HG02588 (cell line): ENCODE measurements around the gene EME1.

Source experiments
- ATAC-seq: cut with Tn5 transposase; IDR thresholded peaks from one replicate; pipeline ENCODE4 v1.9.1; 2021; ENCODE audit warnings: mild to moderate bottlenecking, moderate library complexity; ENCODE audit not compliant: unreplicated experiment

EME1 gene

DNA sequence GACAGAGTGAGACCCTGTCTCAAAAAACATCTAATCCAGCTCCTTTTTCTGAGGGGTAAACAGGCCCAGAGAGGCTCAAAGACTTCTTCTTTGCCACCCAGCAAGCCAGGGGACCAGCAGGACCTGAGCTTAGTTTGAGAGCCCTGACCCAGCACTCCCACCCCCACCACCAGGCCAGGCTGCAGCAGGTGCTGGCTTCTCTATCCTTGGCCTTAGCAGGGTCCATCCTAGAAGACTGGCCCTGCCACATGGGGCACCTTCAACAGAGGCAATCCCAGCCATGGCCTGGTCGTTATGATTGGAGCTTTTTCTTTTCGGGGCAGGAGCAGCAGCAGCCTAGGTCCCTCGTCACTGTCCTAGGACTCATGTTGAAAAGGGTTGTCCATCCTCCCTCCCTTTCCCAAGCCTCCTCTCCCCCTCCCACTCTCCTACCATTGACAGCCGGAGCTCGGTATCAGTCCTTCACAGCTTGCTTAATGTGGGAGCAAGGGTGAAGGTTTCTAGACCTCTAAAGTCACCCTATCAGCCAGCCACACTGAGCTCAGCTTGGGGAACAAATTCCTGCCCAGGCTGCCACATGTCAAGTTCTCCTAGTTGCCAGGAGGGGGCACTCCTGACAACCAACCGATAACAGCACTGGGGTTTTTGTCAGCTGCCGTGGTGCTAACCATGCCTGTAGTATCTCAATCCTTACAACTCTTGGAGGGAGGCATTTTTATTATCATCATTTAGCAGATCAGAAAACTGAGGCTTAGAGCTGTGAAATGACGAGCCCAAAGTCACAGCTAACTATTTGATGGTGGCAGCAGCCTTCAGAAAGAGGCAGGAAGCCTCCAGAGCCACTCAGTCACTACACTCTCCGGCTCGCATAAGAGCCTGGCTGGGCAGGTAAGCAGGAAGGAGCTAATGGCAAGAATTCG is 11.2 kb upstream of the EME1 start:
- ATAC-seq, result no peak

- no peak for ATAC-seq
These were observed 10.4 kb upstream of the EME1 start for GRCh38 chr17:50362661-50363060.

GRCh38 chr17:50363217-50364060 is 9.6 kb upstream of the EME1 start:
- no peak for ATAC-seq

DNA sequence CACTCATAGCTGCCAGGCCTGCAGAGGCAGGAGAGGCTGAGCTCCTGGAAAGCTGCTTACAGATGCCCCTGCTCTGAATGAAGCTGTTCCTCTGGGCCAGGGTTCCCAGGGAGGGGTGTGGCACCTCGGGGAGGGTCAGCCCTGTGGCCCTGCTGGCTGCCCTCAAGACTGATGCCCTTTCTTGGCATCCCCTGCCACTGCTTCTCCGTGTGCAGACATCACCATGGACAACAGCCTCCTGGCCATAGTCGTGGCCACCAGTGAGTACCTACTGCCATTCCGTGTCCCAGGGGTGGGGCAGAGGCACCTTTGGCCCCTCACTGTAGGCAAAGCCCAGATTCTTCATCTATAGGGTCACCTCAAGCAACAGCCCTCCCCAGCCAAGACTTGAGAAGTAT is 9.0 kb upstream of the EME1 start:
- ATAC-seq, result no peak

GRCh38 chr17:50364715-50365114 is 8.3 kb upstream of the EME1 start:
- ATAC-seq, result no peak

DNA sequence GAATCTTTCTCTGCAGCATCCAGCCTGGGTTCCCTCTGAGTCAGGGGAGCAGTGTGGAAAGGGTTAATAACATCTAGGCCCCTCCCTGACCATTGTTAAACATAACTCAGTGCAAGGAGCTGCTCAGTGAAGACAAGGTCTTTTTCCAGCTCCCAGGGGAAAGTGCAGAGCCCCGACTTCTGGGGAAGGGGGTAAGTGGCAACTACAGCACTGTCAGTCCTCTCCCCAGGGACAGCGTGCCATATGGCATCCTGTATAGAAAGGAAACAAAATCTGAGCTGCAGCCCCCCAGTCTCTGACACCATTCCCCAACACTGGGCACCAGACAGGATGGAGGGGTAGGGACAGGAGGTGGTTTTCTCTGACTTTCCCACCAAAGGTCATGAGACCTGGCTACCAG is 7.9 kb upstream of the EME1 start:
- no peak for ATAC-seq

- ATAC-seq, result no peak
These were observed 7.2 kb upstream of the EME1 start for GRCh38 chr17:50365649-50366393.

- ATAC-seq, result no peak
These were observed 5.6 kb upstream of the EME1 start for GRCh38 chr17:50367401-50367800.

GRCh38 chr17:50370052-50370451 is 3.0 kb upstream of the EME1 start:
- ATAC-seq, result no peak

- no peak for ATAC-seq
These were observed 1.5 kb upstream of the EME1 start for GRCh38 chr17:50371526-50371925.

DNA sequence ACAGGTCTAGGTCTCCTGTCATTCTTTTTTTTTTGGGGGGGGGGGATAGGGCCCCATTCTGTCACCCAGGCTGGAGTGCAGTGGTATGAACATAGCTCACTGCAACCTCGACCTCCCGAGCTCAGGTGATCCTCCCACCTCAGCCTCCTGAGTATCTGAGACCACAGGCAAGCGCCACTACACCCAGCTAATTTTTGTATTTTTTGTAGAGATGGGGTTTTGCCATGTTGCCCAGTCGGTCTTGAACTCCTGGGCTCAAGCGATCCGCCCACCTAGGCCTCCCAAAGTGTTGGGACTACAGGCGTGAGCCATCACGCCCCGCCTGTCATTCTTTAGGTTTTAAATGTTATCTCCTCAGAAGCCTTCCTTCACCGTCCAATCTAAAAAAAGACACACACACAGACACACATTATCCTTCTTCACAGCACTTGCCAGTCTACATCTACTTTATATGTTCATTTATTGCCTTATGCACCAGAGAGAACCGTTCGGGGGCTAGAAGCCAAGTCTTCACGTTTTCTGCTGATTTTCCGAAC is 739 bp upstream of the EME1 start:
- ATAC-seq, result no peak

DNA sequence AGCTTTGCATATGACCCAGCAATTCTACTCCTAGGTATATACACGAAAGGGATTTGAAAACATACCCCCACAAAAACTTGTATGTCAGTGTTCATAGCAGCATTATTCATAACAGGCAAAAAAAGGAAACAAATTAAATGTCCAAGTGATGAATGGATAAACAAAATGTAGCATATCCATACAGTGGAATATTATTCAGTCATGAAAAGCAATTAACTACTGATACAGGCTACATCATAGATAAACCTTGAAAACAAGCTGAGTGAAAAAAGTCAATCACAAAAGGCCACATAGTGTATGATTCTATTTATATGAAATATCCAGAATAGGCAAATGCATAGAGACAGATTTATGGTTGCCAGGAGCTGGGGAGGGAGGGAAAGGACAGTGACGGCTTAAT is 676 bp downstream of the EME1 start:
- ATAC-seq, result no peak

GRCh38 chr17:50375858-50376538 is 3.0 kb downstream of the EME1 start:
- ATAC-seq, result no peak

GRCh38 chr17:50379351-50380132 is 6.5 kb downstream of the EME1 start:
- no peak for ATAC-seq

DNA sequence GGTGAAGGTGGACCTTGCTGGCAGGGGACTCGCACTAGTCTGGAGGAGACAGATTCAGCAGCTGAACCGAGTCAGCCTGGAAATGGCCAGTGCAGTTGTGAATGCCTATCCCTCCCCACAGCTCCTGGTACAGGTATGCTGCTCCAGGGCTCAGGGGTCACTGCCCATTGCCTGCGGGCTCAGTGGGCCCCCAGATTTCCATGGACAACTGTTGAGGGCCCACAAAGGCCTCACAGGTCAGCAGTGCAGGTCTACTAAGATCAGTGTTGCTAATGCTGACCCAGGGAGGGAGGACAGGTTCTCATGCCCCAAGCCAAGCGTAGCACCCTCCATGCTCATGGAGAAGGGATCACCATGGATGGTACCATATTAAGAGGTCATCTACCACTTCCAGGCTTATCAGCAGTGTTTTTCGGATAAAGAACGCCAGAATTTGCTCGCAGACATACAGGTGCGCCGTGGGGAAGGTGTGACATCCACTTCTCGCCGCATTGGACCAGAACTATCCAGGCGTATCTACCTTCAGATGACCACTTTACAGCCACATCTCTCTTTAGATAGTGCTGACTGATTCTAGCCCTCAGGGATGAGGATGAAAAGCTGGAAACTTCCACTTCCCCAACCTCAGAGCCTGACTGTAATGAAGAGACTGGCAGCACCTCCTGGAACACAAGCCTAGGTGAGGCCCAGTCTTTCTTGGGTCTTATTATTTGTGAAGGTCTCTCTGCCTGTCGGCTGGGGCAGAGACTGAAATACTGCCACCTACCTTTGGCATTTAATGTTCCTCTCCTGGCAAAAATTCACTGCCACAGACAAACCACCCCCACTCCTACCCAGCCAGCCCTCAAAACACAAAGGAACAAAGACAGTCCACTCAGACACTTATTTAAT is 7.6 kb downstream of the EME1 start:
- ATAC-seq, result no peak

DNA sequence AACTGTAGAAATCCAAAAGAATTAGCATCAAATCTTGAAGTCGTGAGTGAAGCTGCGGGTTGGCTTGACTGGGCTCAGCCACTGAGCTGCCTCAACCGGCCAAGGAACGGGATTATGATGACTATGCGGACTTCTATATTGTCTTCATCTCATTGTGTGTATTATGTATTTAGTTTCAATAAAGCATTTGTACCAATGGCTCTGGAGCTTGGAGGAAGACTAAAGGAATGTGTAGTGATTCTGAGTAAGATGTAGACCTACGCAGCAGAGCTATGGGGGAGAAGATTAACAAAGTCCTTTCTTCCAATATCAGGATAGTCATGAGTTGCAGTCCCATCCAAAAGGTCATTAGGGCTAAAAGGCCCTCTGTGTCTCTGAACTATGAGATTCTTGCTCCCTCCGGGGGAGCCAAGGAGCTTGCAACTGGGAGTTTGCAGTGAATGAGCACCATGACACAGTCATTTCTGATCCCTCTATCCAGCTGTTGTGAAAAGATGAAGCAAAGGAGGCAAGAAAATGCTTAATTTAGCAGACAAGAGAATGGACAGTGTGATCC is 8.3 kb downstream of the EME1 start:
- ATAC-seq, result no peak

DNA sequence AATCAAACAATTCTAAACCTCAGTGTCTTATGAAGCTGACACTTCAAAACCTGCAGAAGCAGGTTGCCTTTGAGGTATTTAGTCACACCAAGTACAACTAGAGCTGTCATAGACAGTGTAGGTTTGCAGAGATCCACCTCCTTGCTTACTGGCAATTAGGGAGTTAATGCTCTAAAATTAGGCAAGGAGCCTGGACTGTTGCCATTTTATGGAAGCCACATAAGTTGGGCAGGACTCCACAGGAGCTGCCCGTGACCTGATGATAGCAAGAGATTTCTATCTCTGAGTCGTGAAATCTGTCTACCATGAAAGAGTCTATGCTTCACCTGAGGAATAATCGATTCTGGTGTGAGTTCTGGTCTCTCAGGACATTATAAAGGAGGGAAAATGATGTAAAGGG is 8.9 kb downstream of the EME1 start:
- ATAC-seq, result no peak

- no peak for ATAC-seq
These were observed 9.9 kb downstream of the EME1 start for GRCh38 chr17:50382931-50383330.
